ENCODE measurements around the gene ZMYND8.

ZMYND8 gene

GRCh38 chr20:47220161-47220582, 136.3 kb downstream of the ZMYND8 start:
- Histone ChIP-seq H3K36me3 (ENCODE audit: control insufficient read depth, insufficient read depth, low read length) (peaks cover 29% of the 10 kb centered on the region), H3K4me1 (ENCODE audit: control insufficient read depth, insufficient read depth, low read length) (no peaks in the 10 kb centered on the region), H3K27me3 (ENCODE audit: control insufficient read depth, insufficient read depth, low read length) (no peaks in the 10 kb centered on the region), H3K9ac (ENCODE audit: low read length) (no peak overlapping the region), H3K4me3 (ENCODE audit: low read length) (no peak overlapping the region), H3K27ac (ENCODE audit: low read depth, low read length) (no peak overlapping the region)

GRCh38 chr20:47217482-47218446, 138.7 kb downstream of the ZMYND8 start:
- Histone ChIP-seq H3K4me3 (ENCODE audit: low read length) (no peak overlapping the region), H3K9ac (ENCODE audit: low read length) (no peak overlapping the region), H3K36me3 (ENCODE audit: control insufficient read depth, insufficient read depth, low read length) (peaks cover 21% of the 10 kb centered on the region), H3K4me1 (ENCODE audit: control insufficient read depth, insufficient read depth, low read length) (no peaks in the 10 kb centered on the region), H3K27me3 (ENCODE audit: control insufficient read depth, insufficient read depth, low read length) (no peaks in the 10 kb centered on the region), H3K27ac (ENCODE audit: low read depth, low read length) (no peak overlapping the region)

- Histone ChIP-seq H3K4me1 (ENCODE audit: control insufficient read depth, insufficient read depth, low read length) (no peaks in the 10 kb centered on the region), H3K36me3 (ENCODE audit: control insufficient read depth, insufficient read depth, low read length) (peaks cover 19% of the 10 kb centered on the region), H3K4me3 (ENCODE audit: low read length) (no peak overlapping the region), H3K27ac (ENCODE audit: low read depth, low read length) (no peak overlapping the region), H3K9ac (ENCODE audit: low read length) (no peak overlapping the region), H3K27me3 (ENCODE audit: control insufficient read depth, insufficient read depth, low read length) (no peaks in the 10 kb centered on the region)
Measured at GRCh38 chr20:47216819-47217410, 139.6 kb downstream of the ZMYND8 start.

- H3K27me3 ChIP-seq (ENCODE audit: control insufficient read depth, insufficient read depth, low read length) = no peaks in the 10 kb centered on the region
- no peaks in the 10 kb centered on the region for H3K4me1 ChIP-seq (ENCODE audit: control insufficient read depth, insufficient read depth, low read length)
- no peak overlapping the region for H3K4me3 ChIP-seq (ENCODE audit: low read length)
- no peak overlapping the region for H3K9ac ChIP-seq (ENCODE audit: low read length)
- peaks cover 19% of the 10 kb centered on the region for H3K36me3 ChIP-seq (ENCODE audit: control insufficient read depth, insufficient read depth, low read length)
- H3K27ac ChIP-seq (ENCODE audit: low read depth, low read length) = no peak overlapping the region
Measured at GRCh38 chr20:47215653-47216397, 140.7 kb downstream of the ZMYND8 start.

GRCh38 chr20:47213966-47214365, 142.5 kb downstream of the ZMYND8 start:
- Histone ChIP-seq H3K9ac (ENCODE audit: low read length) (no peak overlapping the region), H3K27ac (ENCODE audit: low read depth, low read length) (no peak overlapping the region), H3K36me3 (ENCODE audit: control insufficient read depth, insufficient read depth, low read length) (peaks cover 28% of the 10 kb centered on the region), H3K4me3 (ENCODE audit: low read length) (no peak overlapping the region), H3K4me1 (ENCODE audit: control insufficient read depth, insufficient read depth, low read length) (no peaks in the 10 kb centered on the region), H3K27me3 (ENCODE audit: control insufficient read depth, insufficient read depth, low read length) (no peaks in the 10 kb centered on the region)

GRCh38 chr20:47212606-47213207, 143.8 kb downstream of the ZMYND8 start:
- Histone ChIP-seq H3K9ac (ENCODE audit: low read length) (no peak overlapping the region), H3K4me1 (ENCODE audit: control insufficient read depth, insufficient read depth, low read length) (no peaks in the 10 kb centered on the region), H3K4me3 (ENCODE audit: low read length) (no peak overlapping the region), H3K27me3 (ENCODE audit: control insufficient read depth, insufficient read depth, low read length) (no peaks in the 10 kb centered on the region), H3K36me3 (ENCODE audit: control insufficient read depth, insufficient read depth, low read length) (peaks cover 28% of the 10 kb centered on the region), H3K27ac (ENCODE audit: low read depth, low read length) (no peak overlapping the region)

- H3K27me3 ChIP-seq (ENCODE audit: control insufficient read depth, insufficient read depth, low read length) = no peaks in the 10 kb centered on the region
- no peak overlapping the region for H3K4me3 ChIP-seq (ENCODE audit: low read length)
- no peak overlapping the region for H3K27ac ChIP-seq (ENCODE audit: low read depth, low read length)
- H3K4me1 ChIP-seq (ENCODE audit: control insufficient read depth, insufficient read depth, low read length) = no peaks in the 10 kb centered on the region
- no peak overlapping the region for H3K9ac ChIP-seq (ENCODE audit: low read length)
- peaks cover 25% of the 10 kb centered on the region for H3K36me3 ChIP-seq (ENCODE audit: control insufficient read depth, insufficient read depth, low read length)
Measured at GRCh38 chr20:47211036-47211435, 145.5 kb downstream of the ZMYND8 start.

GRCh38 chr20:47210470-47210869, 146.0 kb downstream of the ZMYND8 start:
- H3K4me1 ChIP-seq (ENCODE audit: control insufficient read depth, insufficient read depth, low read length) = no peaks in the 10 kb centered on the region
- H3K27me3 ChIP-seq (ENCODE audit: control insufficient read depth, insufficient read depth, low read length) = no peaks in the 10 kb centered on the region
- H3K9ac ChIP-seq (ENCODE audit: low read length) = no peak overlapping the region
- H3K4me3 ChIP-seq (ENCODE audit: low read length) = no peak overlapping the region
- peaks cover 25% of the 10 kb centered on the region for H3K36me3 ChIP-seq (ENCODE audit: control insufficient read depth, insufficient read depth, low read length)
- no peak overlapping the region for H3K27ac ChIP-seq (ENCODE audit: low read depth, low read length)

- Histone ChIP-seq H3K27ac (ENCODE audit: low read depth, low read length) (no peak overlapping the region), H3K4me3 (ENCODE audit: low read length) (no peak overlapping the region), H3K36me3 (ENCODE audit: control insufficient read depth, insufficient read depth, low read length) (peaks cover 25% of the 10 kb centered on the region), H3K9ac (ENCODE audit: low read length) (no peak overlapping the region), H3K4me1 (ENCODE audit: control insufficient read depth, insufficient read depth, low read length) (no peaks in the 10 kb centered on the region), H3K27me3 (ENCODE audit: control insufficient read depth, insufficient read depth, low read length) (no peaks in the 10 kb centered on the region)
Measured at GRCh38 chr20:47209982-47210381, 146.5 kb downstream of the ZMYND8 start.

GRCh38 chr20:47208534-47209174, 147.8 kb downstream of the ZMYND8 start:
- Histone ChIP-seq H3K9ac (ENCODE audit: low read length) (no peak overlapping the region), H3K27ac (ENCODE audit: low read depth, low read length) (no peak overlapping the region), H3K36me3 (ENCODE audit: control insufficient read depth, insufficient read depth, low read length) (peaks cover 25% of the 10 kb centered on the region), H3K27me3 (ENCODE audit: control insufficient read depth, insufficient read depth, low read length) (no peaks in the 10 kb centered on the region), H3K4me1 (ENCODE audit: control insufficient read depth, insufficient read depth, low read length) (no peaks in the 10 kb centered on the region), H3K4me3 (ENCODE audit: low read length) (no peak overlapping the region)

- Histone ChIP-seq H3K4me1 (ENCODE audit: control insufficient read depth, insufficient read depth, low read length) (no peaks in the 10 kb centered on the region), H3K27me3 (ENCODE audit: control insufficient read depth, insufficient read depth, low read length) (no peaks in the 10 kb centered on the region), H3K36me3 (ENCODE audit: control insufficient read depth, insufficient read depth, low read length) (peaks cover 22% of the 10 kb centered on the region), H3K27ac (ENCODE audit: low read depth, low read length) (no peak overlapping the region), H3K9ac (ENCODE audit: low read length) (no peak overlapping the region), H3K4me3 (ENCODE audit: low read length) (no peak overlapping the region)
Measured at GRCh38 chr20:47206962-47207641, 149.4 kb downstream of the ZMYND8 start.

Data from rectal smooth muscle tissue (tissue), 1 donor.